GM23338 (cell line): ENCODE data around the gene COX10. TPM values are rescaled to one million over a fixed set of nuclear protein-coding genes. Genes with fewer than 3 reads are reported as not detected.
A peak's percentile ranks its signal among the peaks of the same experiment; 100 is the strongest.

Experiments used
- ATAC-seq: fragments of 200-7000 bp; cut with Tn5 transposase; 3 replicates; pipeline ENCODE4 v1.9.1; 2020
- DNase-seq: peaks from one replicate; pipeline ENCODE4 v3.0.0-alpha.2; 2015; ENCODE audit warnings: low spot score
- H2AFZ ChIP-seq: fragments of 200-600 bp; sonication (generic); 2 replicates; pipeline ENCODE4 v1.8.0; 2016; ENCODE audit warnings: antibody characterized with exemption, mild to moderate bottlenecking, moderate library complexity
- H3F3A ChIP-seq: fragments of 200-600 bp; sonication (generic); replicated peaks from 2 replicates; pipeline ENCODE4 v1.8.0; 2017; ENCODE audit warnings: antibody characterized with exemption, mixed run types, low read depth
- H3K27ac ChIP-seq: fragments of 200-600 bp; sonication (generic); 2 replicates; pipeline ENCODE4 v1.6.1; 2016; ENCODE audit warnings: low read depth
- H3K27me3 ChIP-seq: fragments of 200-600 bp; sonication (generic); 2 replicates; pipeline ENCODE4 v1.8.0; 2016; ENCODE audit warnings: mild to moderate bottlenecking, mixed run types, moderate library complexity; ENCODE audit not compliant: insufficient read depth
- H3K36me3 ChIP-seq: fragments of 200-600 bp; sonication (generic); 2 replicates; pipeline ENCODE4 v1.8.0; 2016; ENCODE audit warnings: mild to moderate bottlenecking; ENCODE audit not compliant: insufficient read depth
- H3K4me1 ChIP-seq: fragments of 200-600 bp; sonication (generic); 2 replicates; pipeline ENCODE4 v1.8.0; 2016; ENCODE audit warnings: mild to moderate bottlenecking, moderate library complexity; ENCODE audit not compliant: insufficient read depth
- H3K4me2 ChIP-seq: fragments of 200-600 bp; sonication (generic); 2 replicates; pipeline ENCODE4 v1.7.1; 2017; ENCODE audit warnings: mixed run types
- H3K4me3 ChIP-seq: fragments of 200-600 bp; sonication (generic); 2 replicates; pipeline ENCODE4 v1.6.1; 2016; ENCODE audit warnings: mixed run types
- H3K79me2 ChIP-seq: fragments of 200-600 bp; sonication (generic); replicated peaks from 2 replicates; pipeline ENCODE4 v1.8.0; 2017; ENCODE audit warnings: mild to moderate bottlenecking; ENCODE audit not compliant: insufficient read depth
- H3K9me2 ChIP-seq: fragments of 200-600 bp; sonication (generic); 2 replicates; pipeline ENCODE4 v1.8.0; 2017; ENCODE audit not compliant: insufficient read depth
- H4K20me1 ChIP-seq: fragments of 200-600 bp; sonication (generic); replicated peaks from 2 replicates; pipeline ENCODE4 v1.8.0; 2017; ENCODE audit warnings: mild to moderate bottlenecking; ENCODE audit not compliant: insufficient read depth
- H3K27ac Mint-ChIP-seq: 2 replicates; pipeline ENCODE4 v1.8.0; 2020; ENCODE audit warnings: inconsistent platforms, mild to moderate bottlenecking, moderate library complexity, mixed read lengths
- H3K27me3 Mint-ChIP-seq: 3 replicates; pipeline ENCODE4 v1.8.0; 2022; ENCODE audit warnings: low read depth, mild to moderate bottlenecking, moderate library complexity, mixed read lengths, inconsistent platforms; ENCODE audit not compliant: insufficient read depth, poor library complexity
- H3K36me3 Mint-ChIP-seq: 3 replicates; pipeline ENCODE4 v1.8.0; 2021; ENCODE audit warnings: low read depth, mild to moderate bottlenecking, inconsistent platforms, moderate library complexity, mixed read lengths
- H3K4me1 Mint-ChIP-seq: 3 replicates; pipeline ENCODE4 v1.8.0; 2020; ENCODE audit warnings: mild to moderate bottlenecking, inconsistent platforms, mixed read lengths
- H3K4me3 Mint-ChIP-seq: 3 replicates; pipeline ENCODE4 v1.8.0; 2021; ENCODE audit warnings: moderate library complexity, mild to moderate bottlenecking, inconsistent platforms, mixed read lengths
- H3K9me3 Mint-ChIP-seq: 3 replicates; pipeline ENCODE4 v1.8.0; 2020; ENCODE audit warnings: moderate library complexity, mild to moderate bottlenecking, inconsistent platforms, mixed read lengths
- EZH2phosphoT487 ChIP-seq: fragments of 200-600 bp; sonication (generic); IDR thresholded peaks from one replicate; pipeline ENCODE4 v1.8.1; 2018; ENCODE audit warnings: antibody characterized with exemption; ENCODE audit not compliant: unreplicated experiment
- JUNB ChIP-seq: IDR thresholded peaks from one replicate; pipeline ENCODE4 v1.6.1; 2016; ENCODE audit warnings: antibody characterized with exemption; ENCODE audit not compliant: unreplicated experiment
- NANOG ChIP-seq: IDR thresholded peaks from 2 replicates; pipeline ENCODE4 v1.6.1; 2016; ENCODE audit warnings: antibody characterized with exemption, borderline replicate concordance
- POLR2AphosphoS5 ChIP-seq: IDR thresholded peaks from 2 replicates; pipeline ENCODE4 v1.6.1; 2016; ENCODE audit warnings: antibody characterized with exemption, low read depth
- STAT1 ChIP-seq: IDR thresholded peaks from one replicate; pipeline ENCODE4 v1.6.1; 2016; ENCODE audit warnings: antibody characterized with exemption; ENCODE audit not compliant: unreplicated experiment
- ZNF114 ChIP-seq: fragments of 250-450 bp; sonication (Bioruptor Pico); IDR thresholded peaks from 2 replicates; pipeline ENCODE4 v1.5.0; 2020; ENCODE audit warnings: mild to moderate bottlenecking, moderate library complexity
- ZNF331 ChIP-seq: fragments of 250-450 bp; sonication (Bioruptor Pico); IDR thresholded peaks from 2 replicates; pipeline ENCODE4 v1.5.0; 2020; ENCODE audit warnings: low read depth, mild to moderate bottlenecking, moderate library complexity
- polyA plus RNA-seq: library from polyadenylated mRNA; unstranded; fragments of >200 nt; fragmentation: Nextera tagmentation; extraction: Ambion mirVana; gene quantifications from 2 replicates; pipeline ENCODE4 v1.2.1, GENCODE V29; 2016
- total RNA-seq: library from RNA; depleted of rRNA; stranded (reverse); fragments of >200 nt; shearing (Covaris generic); gene quantifications from 2 replicates; pipeline ENCODE4 v1.2.3, GENCODE V29; 2014
- TF ChIP-seq, protein P1 (sequence below): IDR thresholded peaks from one replicate; pipeline ENCODE4 v1.6.1; 2018; ENCODE audit warnings: antibody characterized with exemption; ENCODE audit not compliant: unreplicated experiment
- TF ChIP-seq, protein P2 (sequence below), 2 experiments: fragments of 200-600 bp in 1 of 2; sonication (generic) in 1 of 2; conservative IDR thresholded peaks; 2 replicates each; pipeline versions ENCODE4 v1.5.1 to v1.6.1; 2016 to 2017; ENCODE audit warnings: antibody characterized with exemption in 2 of 2, low read depth in 2 of 2, mild to moderate bottlenecking in 2 of 2, moderate library complexity in 1 of 2
- TF ChIP-seq, protein P3 (sequence below): fragments of 250-450 bp; sonication (Bioruptor Pico); IDR thresholded peaks from 2 replicates; pipeline ENCODE4 v1.5.0; 2020; ENCODE audit warnings: mild to moderate bottlenecking, moderate library complexity
- TF ChIP-seq, protein P4 (sequence below): IDR thresholded peaks from 2 replicates; pipeline ENCODE4 v1.6.1; 2016; ENCODE audit warnings: antibody characterized with exemption

The COX10 gene
- total and polyA plus RNA-seq, 2 experiments from 2014 or later = 25.7 to 46.6 TPM

DNA sequence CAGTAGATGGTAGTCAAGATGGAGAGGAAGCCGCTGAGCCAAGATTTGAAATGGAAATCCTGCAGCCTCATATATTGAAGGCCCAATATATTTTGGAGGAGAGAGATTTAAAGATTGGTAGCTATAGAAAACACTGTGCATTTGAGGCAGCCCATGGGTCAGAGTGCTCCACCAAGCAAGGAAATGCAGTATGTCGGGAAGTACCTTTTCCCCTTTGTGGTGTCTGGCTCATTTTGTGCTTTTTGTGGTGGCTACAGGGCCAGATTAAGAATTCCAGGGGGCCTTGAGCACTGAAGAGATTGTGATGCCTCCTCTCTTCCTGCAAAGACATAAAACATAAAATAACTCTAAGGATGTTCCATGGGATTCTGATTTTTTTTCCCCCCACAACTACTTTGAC is 127.8 kb downstream of the COX10 start (continued):
- TF ChIP-seq, protein P1, sequence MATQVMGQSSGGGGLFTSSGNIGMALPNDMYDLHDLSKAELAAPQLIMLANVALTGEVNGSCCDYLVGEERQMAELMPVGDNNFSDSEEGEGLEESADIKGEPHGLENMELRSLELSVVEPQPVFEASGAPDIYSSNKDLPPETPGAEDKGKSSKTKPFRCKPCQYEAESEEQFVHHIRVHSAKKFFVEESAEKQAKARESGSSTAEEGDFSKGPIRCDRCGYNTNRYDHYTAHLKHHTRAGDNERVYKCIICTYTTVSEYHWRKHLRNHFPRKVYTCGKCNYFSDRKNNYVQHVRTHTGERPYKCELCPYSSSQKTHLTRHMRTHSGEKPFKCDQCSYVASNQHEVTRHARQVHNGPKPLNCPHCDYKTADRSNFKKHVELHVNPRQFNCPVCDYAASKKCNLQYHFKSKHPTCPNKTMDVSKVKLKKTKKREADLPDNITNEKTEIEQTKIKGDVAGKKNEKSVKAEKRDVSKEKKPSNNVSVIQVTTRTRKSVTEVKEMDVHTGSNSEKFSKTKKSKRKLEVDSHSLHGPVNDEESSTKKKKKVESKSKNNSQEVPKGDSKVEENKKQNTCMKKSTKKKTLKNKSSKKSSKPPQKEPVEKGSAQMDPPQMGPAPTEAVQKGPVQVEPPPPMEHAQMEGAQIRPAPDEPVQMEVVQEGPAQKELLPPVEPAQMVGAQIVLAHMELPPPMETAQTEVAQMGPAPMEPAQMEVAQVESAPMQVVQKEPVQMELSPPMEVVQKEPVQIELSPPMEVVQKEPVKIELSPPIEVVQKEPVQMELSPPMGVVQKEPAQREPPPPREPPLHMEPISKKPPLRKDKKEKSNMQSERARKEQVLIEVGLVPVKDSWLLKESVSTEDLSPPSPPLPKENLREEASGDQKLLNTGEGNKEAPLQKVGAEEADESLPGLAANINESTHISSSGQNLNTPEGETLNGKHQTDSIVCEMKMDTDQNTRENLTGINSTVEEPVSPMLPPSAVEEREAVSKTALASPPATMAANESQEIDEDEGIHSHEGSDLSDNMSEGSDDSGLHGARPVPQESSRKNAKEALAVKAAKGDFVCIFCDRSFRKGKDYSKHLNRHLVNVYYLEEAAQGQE = no peak
- TF ChIP-seq ZNF331 (CRISPR knock-in tag) = no peak

DNA sequence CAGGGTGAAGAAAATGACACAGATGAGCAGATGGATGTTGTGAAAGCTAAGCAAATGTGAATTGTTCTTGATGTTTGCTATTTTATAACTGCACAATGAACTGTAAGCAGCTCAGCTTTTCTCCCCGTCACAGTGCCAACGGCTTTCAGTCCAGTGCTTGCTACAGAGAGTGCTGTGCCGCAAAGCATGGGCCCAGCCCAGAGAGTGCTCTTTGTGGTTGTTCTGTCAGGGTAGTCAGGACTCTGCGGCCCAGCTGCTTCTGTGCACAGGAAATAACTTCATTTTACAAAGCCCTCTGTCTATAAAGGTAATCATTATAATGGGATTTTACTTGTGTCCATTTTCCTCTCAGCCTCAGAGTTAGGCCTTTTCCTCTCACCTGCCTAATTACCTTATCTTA is 128.3 kb downstream of the COX10 start:
- H3K36me3 ChIP-seq = no peaks in the 10 kb centered on the region
- 0 out of 2 replicates have a peak, but pooled peaks cover 6% of the 10 kb centered on the region for H3K4me1 ChIP-seq
- no peaks in the 10 kb centered on the region for H4K20me1 ChIP-seq
- no peaks in the 10 kb centered on the region; the same call in 1 of the 2 replicates for H3K9me2 ChIP-seq
- no peaks in the 10 kb centered on the region for H3K27me3 Mint-ChIP-seq
- ATAC-seq (peak; percentile 32; the same call in 1 of the 3 replicates), DNase-seq (no peak)
- no peak overlapping the region for H3K4me3 ChIP-seq
- H3K27ac ChIP-seq = 0 out of 2 replicates have a peak overlapping the region, but pooled peaks have one; percentile 18
- H3K4me2 ChIP-seq = no peak overlapping the region; the same call in 1 of the 2 replicates
- no peaks in the 10 kb centered on the region for H3K79me2 ChIP-seq
- H3K27ac Mint-ChIP-seq = no peak overlapping the region
- peaks cover 3% of the 10 kb centered on the region; the same call in 1 of the 3 replicates for H3K36me3 Mint-ChIP-seq
- peaks cover 14% of the 10 kb centered on the region for H3K4me1 Mint-ChIP-seq
- H2AFZ ChIP-seq = no peak overlapping the region
- H3K4me3 Mint-ChIP-seq = no peak overlapping the region
- H3K9me3 Mint-ChIP-seq = no peaks in the 10 kb centered on the region
- H3K27me3 ChIP-seq = no peaks in the 10 kb centered on the region
- no peaks in the 10 kb centered on the region for H3F3A ChIP-seq
- TF ChIP-seq JUNB (no peak), NANOG (no peak), POLR2AphosphoS5 (no peak), STAT1 (no peak), ZNF331 (CRISPR knock-in tag) (no peak), ZNF114 (no peak), EZH2phosphoT487 (no peak)
- TF ChIP-seq, protein P2, sequence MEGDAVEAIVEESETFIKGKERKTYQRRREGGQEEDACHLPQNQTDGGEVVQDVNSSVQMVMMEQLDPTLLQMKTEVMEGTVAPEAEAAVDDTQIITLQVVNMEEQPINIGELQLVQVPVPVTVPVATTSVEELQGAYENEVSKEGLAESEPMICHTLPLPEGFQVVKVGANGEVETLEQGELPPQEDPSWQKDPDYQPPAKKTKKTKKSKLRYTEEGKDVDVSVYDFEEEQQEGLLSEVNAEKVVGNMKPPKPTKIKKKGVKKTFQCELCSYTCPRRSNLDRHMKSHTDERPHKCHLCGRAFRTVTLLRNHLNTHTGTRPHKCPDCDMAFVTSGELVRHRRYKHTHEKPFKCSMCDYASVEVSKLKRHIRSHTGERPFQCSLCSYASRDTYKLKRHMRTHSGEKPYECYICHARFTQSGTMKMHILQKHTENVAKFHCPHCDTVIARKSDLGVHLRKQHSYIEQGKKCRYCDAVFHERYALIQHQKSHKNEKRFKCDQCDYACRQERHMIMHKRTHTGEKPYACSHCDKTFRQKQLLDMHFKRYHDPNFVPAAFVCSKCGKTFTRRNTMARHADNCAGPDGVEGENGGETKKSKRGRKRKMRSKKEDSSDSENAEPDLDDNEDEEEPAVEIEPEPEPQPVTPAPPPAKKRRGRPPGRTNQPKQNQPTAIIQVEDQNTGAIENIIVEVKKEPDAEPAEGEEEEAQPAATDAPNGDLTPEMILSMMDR (conservative IDR thresholded peaks at IDR 0.05; ENCODE audit: low read depth in 2 of 2) = no peak
- TF ChIP-seq, protein P3, sequence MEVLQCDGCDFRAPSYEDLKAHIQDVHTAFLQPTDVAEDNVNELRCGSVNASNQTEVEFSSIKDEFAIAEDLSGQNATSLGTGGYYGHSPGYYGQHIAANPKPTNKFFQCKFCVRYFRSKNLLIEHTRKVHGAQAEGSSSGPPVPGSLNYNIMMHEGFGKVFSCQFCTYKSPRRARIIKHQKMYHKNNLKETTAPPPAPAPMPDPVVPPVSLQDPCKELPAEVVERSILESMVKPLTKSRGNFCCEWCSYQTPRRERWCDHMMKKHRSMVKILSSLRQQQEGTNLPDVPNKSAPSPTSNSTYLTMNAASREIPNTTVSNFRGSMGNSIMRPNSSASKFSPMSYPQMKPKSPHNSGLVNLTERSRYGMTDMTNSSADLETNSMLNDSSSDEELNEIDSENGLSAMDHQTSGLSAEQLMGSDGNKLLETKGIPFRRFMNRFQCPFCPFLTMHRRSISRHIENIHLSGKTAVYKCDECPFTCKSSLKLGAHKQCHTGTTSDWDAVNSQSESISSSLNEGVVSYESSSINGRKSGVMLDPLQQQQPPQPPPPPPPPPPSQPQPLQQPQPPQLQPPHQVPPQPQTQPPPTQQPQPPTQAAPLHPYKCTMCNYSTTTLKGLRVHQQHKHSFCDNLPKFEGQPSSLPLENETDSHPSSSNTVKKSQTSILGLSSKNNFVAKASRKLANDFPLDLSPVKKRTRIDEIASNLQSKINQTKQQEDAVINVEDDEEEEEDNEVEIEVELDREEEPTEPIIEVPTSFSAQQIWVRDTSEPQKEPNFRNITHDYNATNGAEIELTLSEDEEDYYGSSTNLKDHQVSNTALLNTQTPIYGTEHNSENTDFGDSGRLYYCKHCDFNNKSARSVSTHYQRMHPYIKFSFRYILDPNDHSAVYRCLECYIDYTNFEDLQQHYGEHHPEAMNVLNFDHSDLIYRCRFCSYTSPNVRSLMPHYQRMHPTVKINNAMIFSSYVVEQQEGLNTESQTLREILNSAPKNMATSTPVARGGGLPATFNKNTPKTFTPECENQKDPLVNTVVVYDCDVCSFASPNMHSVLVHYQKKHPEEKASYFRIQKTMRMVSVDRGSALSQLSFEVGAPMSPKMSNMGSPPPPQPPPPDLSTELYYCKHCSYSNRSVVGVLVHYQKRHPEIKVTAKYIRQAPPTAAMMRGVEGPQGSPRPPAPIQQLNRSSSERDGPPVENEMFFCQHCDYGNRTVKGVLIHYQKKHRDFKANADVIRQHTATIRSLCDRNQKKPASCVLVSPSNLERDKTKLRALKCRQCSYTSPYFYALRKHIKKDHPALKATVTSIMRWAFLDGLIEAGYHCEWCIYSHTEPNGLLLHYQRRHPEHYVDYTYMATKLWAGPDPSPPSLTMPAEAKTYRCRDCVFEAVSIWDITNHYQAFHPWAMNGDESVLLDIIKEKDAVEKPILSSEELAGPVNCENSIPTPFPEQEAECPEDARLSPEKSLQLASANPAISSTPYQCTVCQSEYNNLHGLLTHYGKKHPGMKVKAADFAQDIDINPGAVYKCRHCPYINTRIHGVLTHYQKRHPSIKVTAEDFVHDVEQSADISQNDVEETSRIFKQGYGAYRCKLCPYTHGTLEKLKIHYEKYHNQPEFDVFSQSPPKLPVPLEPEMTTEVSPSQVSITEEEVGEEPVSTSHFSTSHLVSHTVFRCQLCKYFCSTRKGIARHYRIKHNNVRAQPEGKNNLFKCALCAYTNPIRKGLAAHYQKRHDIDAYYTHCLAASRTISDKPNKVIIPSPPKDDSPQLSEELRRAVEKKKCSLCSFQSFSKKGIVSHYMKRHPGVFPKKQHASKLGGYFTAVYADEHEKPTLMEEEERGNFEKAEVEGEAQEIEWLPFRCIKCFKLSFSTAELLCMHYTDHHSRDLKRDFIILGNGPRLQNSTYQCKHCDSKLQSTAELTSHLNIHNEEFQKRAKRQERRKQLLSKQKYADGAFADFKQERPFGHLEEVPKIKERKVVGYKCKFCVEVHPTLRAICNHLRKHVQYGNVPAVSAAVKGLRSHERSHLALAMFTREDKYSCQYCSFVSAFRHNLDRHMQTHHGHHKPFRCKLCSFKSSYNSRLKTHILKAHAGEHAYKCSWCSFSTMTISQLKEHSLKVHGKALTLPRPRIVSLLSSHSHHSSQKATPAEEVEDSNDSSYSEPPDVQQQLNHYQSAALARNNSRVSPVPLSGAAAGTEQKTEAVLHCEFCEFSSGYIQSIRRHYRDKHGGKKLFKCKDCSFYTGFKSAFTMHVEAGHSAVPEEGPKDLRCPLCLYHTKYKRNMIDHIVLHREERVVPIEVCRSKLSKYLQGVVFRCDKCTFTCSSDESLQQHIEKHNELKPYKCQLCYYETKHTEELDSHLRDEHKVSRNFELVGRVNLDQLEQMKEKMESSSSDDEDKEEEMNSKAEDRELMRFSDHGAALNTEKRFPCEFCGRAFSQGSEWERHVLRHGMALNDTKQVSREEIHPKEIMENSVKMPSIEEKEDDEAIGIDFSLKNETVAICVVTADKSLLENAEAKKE (CRISPR knock-in tag) = no peak
- TF ChIP-seq, protein P4, sequence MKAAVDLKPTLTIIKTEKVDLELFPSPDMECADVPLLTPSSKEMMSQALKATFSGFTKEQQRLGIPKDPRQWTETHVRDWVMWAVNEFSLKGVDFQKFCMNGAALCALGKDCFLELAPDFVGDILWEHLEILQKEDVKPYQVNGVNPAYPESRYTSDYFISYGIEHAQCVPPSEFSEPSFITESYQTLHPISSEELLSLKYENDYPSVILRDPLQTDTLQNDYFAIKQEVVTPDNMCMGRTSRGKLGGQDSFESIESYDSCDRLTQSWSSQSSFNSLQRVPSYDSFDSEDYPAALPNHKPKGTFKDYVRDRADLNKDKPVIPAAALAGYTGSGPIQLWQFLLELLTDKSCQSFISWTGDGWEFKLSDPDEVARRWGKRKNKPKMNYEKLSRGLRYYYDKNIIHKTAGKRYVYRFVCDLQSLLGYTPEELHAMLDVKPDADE = no peak
